Fibroblast of gingiva (primary cell): ENCODE results near the gene PRDX1.
A peak's percentile ranks its signal among the peaks of the same experiment; 100 is the strongest.

ENCODE experiments used
- DNase-seq: peaks from one replicate; pipeline ENCODE4 v3.0.0-alpha.2; 2011; ENCODE audit warnings: low read depth

The PRDX1 gene

DNA sequence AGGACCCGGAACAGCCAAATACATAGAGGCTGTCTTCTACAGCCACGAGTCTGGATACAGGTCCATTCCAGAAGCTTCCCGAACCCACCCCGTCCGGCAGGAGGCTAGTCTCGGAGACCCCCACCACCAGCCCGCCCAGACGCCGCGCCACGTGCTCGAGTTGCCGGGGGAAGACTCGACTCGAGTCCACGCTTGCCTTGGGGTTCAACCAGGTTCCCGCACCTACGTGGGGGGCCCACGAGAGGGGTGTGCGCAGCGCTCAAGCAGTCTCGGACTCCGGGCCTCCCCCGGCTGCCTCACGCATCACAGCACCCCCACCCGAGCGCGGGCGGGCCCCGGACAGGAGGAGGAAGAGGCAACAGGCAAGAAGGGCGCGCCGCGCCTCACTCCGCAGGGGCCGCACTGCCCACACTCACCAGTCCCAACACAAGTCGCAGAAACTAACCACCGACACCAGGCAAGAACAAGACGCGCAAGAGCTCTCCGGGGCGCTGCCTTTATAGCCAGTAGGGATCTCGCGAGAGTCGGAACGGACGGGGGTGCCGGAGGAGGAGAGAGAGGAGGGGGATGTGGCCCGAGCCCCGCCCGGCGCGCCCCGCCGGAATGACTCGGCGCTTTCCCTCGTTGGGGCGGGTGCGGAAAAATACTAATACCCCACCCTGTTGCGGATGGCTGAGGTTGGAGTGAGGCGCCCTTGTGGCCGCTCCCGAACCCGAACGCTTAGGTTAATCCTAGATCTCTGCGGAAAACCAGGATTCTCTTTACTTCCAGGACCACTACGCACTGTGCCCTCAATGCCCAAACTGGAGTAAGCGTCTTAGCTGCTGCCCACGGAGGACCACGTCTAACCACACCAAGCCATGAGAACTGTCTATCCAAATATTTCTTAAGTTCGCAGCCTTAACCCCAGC is at the start of gene PRDX1:
Gene PRDX1 (minus strand): TSS at position 472 of the 911 bp plus-strand sequence. CDS start 2,841 bp downstream, outside the sequence.
- peak; percentile 97 for DNase-seq

DNA sequence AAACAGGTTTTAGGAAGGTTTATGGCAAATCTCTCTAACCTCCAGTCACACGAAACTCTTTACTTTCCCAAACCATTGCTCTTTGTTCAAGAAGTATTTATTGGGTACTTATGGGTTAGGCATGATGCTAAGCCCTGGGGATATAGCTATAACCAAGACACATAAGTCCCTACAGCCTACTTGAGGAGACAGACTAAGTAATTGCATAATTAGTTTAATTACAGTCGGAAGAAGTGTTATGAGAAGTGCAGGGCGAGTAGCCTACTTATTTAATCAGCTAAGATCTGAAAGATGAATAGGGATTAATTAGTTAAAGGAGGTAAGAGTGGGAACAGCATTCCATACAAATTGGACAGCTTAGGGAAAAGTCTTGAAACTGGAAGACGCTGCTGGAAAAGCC is 48.9 kb upstream of the PRDX1 start:
- DNase-seq = no peak

- peak; percentile 65 for DNase-seq
Observed at GRCh38 chr1:45569962-45570581, 48.4 kb upstream of the PRDX1 start.

DNA sequence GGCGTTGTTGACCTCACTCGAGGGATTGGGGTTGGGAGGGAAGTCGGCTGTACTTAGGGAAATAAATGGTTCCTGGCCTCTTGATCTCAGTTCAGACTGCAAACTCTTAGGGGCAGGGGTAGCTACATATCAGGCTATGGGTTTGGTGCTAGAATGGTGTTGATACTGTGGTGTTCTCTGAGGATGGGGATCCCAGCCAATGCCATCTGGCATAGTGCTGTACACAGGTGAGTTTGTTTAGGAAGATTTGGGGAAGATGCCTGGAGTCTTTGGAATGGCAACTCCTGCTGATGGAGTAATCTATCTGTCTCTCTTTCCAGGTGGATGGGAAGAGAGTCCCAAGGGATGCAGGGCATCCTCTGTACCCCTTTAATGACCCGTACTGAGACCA is 47.9 kb upstream of the PRDX1 start:
- DNase-seq = no peak

DNA sequence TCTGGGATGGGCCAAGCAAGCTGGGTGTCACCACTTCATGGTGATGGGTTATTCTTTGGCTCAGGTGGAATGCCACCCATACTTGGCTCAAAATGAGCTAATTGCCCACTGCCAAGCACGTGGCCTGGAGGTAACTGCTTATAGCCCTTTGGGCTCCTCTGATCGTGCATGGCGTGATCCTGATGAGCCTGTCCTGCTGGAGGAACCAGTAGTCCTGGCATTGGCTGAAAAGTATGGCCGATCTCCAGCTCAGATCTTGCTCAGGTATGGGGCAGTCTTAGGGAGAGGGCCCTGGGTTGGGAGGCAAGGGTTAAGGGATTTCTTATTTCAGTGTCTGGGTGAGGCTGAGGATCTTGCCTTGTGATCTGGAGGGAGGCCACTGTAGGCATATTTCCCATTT is 46.7 kb upstream of the PRDX1 start:
- DNase-seq = no peak

DNA sequence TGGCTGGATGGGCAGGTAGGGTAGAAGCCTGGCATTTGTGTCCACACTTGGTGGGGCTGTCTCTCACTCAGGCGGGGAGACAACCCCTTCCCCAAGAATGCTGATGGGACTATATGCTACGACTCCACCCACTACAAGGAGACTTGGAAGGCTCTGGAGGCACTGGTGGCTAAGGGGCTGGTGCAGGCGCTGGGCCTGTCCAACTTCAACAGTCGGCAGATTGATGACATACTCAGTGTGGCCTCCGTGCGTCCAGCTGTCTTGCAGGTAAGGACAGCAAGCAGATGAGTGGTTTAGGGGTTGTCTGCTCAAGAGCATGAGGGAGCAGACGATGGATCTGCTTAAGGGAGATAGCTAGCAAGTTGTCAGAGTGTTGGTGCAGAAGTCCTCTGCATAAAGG is 46.2 kb upstream of the PRDX1 start:
- no peak for DNase-seq

DNA sequence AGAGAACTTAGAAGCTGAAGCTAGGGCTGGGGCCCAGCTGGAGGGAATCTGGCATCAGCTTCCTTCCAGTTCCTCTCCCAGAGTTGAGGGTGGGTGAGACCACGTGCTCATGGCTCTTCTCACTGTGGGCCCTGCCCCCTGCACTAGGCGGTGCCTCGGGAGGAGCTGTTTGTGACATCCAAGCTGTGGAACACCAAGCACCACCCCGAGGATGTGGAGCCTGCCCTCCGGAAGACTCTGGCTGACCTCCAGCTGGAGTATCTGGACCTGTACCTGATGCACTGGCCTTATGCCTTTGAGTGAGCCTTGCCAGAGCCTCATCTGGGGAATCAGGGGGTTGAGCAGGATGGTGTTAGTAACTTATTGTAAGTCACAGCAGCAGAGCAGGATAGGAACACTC is 45.0 kb upstream of the PRDX1 start:
- DNase-seq = no peak

DNA sequence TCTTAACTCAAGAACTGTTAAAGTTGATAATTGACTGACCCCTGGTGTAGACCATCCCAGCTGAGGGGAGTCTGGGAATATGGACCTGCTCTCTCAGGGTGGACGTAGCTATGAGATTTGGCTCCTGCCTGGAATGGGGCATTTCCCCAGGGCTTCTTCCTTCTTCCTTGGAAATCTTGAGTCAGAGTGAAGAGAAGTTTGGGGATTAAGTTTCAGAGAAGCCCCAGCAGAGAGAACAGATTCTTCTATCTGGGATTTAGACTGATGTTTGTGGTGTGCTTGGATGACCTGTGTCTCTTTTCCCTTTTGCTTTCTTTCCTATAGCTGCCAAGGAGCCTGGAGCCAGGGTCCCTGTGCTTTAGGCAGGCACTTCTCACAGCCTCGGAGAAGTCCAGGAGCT is 42.2 kb upstream of the PRDX1 start:
- peak; percentile 59 for DNase-seq

DNA sequence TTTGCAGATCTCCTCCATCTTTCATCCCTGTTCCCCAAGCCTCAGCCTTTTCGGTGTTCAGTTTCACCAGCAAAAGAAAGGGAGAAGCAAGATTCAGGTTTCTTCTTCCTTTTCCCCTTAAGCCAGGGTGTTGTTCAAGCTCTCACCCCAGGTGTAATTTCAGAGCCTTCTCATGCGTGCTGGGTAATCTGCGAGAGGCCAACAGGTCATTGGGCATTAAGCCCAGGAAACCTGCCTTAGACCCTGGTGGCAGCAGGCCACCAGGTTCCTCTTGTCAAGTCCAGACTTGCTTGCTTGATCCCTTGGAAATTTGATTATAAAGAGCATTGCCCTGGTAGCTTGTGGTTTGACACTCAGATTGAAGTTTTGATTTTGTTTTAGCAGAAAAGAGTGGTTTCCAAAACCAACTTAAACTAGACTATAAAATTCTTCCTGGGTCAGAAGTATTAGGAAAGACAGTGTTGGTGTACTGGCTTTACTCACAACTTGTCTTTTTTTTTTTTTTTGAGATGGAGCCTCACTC is 35.8 kb upstream of the PRDX1 start:
- DNase-seq = no peak

DNA sequence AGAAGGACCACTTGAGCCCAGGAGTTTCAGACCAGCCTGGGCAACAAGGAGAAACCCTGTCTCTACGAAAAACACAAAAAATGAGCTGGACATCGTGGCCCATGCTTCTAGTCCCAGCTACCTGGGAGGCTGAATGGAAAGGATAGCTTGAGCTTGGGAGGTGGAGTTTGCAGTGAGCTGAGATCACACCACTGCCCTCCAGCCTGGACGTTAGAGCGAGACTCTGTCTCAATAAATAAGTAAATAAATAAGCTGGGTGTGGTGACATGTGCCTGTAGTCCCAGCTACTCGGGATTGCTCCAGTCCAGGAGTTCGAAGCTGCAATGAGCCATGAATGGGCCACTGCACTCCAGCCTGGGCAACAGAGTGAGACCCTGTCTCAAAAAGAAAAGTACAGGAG is 32.5 kb upstream of the PRDX1 start:
- no peak for DNase-seq

DNA sequence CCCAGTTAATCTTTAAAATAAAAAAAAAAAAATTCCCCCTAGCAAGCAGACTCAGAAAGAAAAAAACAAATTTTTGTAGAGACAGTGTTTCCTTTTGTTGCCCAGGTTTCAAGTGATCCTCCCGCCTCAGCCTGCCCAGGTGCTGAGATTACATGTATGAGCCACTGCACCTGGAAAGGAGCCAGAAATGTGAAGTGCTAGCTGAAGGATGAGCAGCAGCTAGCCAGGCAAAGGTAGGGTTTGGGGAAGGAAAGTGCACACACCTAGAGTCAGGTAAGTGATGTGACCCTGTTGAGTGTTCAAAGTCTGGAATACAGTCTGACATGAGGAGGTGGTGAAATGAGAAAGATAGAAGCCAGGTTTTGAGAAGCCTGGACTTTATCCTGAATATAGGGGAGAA is 30.6 kb upstream of the PRDX1 start:
- no peak for DNase-seq

GRCh38 chr1:45551684-45552083 is 30.0 kb upstream of the PRDX1 start:
- no peak for DNase-seq

GRCh38 chr1:45550401-45551351 is 29.0 kb upstream of the PRDX1 start, which contains the start of gene AKR1A1:
Gene AKR1A1, plus strand, starts transcription at chr1:45550826. Its CDS starts 10,969 bp downstream, at chr1:45561795.
- DNase-seq = peak; percentile 73

DNA sequence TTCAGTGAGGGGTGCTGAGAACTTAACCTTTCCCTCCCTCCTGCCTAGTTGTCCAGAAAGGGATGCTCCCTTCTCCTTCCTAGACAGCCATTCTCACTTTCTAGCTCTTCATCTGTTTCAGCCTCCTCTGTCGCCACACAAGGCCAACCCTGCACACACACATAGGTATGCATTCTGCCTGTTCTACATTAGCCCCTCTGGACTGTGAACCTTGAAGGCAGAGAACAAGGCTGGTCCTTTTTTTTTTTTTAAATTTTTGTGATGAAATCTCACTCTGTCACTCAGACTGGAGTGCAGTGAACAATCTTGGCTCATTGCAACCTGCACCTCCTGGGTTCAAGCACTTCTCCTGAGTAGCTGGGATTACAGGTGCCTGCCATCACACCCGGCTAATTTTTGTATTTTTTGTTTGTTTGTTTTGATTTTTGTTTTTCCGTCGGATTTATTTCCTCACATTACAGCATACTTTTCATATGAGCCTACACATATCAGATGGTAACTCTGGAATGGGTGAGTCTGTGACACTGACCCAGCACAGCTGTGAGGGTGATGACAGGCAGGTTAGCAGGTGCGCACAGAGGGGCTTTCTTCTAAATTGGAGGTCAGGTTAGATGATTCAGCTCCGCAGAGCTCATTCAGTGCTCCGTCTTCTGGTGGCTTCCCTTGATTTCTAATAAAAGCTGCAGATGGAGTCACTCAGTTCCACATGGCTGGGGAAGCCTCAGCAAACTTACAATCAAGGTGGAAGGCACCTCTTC is 24.0 kb upstream of the PRDX1 start:
- no peak for DNase-seq

- no peak for DNase-seq
Observed at GRCh38 chr1:45545019-45545493, 23.4 kb upstream of the PRDX1 start.

DNA sequence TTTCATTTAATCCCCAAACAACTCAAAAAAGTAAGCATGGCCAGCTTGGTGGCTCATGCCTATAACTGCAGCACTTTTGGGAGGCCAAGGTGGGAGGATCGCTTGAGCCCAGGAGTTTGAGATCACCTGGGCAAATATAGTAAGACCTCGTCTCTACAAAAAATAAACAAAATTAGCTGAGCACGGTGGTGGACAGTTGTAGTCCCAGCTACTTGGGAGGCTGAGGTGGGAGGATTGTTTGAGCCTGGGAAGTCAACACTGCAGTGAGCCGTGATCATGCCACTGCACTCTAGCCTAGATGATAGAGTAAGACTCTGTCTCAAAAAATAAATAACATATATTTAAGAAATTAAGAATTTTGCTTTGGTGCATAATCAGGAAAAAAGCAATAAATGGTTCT is 22.8 kb upstream of the PRDX1 start:
- no peak for DNase-seq

GRCh38 chr1:45543581-45544417 is 22.1 kb upstream of the PRDX1 start:
- DNase-seq = no peak

GRCh38 chr1:45542591-45542990 is 20.9 kb upstream of the PRDX1 start:
- no peak for DNase-seq

GRCh38 chr1:45541193-45541592 is 19.5 kb upstream of the PRDX1 start:
- DNase-seq = no peak

DNA sequence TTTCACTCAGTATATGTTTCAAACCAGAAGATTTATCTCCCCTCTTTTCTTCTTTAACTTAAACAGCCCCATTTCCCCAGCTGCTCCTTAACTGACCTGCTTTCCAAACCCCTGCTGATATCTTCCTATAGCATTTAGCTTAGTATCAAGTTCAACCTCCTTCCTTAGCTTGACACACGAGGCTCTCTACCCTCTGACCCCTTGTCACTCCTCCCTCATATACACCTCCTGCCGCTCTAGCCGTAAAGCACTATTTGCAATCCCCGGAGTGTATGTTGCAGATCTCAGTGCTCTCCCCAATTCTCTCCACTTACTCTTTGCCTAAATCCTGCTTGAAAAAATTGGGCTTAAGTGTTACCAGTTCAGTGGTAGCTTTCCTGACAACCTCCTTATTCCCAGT is 15.2 kb upstream of the PRDX1 start:
- DNase-seq = no peak
